ELF-1 (cell line): ENCODE results near the gene PGLYRP3.
"Not testable (repeated sequence)": the region's sequence is repeated elsewhere in the genome, so short reads cannot be mapped to it uniquely, and the experiment has no call there.

Source experiments
- DNase-seq: peaks from one replicate; pipeline ENCODE4 v3.0.0-alpha.2; 2016; ENCODE audit warnings: low read depth, low spot score

PGLYRP3 gene

GRCh38 chr1:153314388-153314787 is 1.6 kb upstream of the PGLYRP3 start:
- not testable (repeated sequence) for DNase-seq

- no peak for DNase-seq
Observed at GRCh38 chr1:153313288-153313687, 536 bp upstream of the PGLYRP3 start.

DNA sequence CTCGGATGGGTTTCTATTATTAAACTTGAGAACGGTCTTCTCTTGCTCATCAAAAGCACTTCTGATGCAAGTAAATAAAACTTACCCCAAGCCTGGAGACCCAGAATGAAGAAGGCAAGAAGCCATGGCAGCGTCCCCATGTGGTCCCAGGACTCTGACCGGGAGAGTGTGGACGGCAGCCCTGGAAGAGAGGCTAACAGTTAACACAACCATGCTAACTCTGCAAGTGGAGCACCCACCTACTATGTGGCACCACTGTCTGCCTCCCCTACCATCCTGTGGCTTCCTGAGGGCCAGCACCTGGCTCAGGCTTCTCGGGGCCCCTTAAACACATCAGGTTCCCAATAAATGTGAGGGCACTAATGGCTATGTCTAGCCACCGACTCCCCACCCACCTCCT is 2.2 kb downstream of the PGLYRP3 start:
- no peak for DNase-seq

DNA sequence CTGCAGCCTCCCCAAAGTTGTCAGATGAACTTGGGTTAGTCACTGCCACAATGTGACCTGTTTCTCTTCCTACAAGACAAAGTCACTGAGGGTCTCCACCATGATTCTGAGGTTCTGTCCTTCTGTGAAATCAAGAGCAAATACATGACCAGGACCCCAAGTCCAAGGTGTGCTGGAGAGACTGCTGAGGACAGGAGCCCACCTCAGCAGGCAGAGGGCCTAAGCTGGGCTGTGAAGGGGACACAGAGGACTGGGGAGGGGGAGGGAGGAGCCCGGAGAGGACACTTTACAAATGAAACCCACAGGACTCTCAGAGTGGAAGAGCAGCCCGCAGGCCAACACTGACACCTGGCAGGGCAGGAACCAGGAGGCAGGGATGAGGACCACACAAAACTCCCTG is 3.3 kb downstream of the PGLYRP3 start:
- DNase-seq: no peak

- DNase-seq: no peak
Observed at GRCh38 chr1:153308540-153308939, 4.2 kb downstream of the PGLYRP3 start.

GRCh38 chr1:153307221-153307600 is 5.5 kb downstream of the PGLYRP3 start:
- no peak for DNase-seq

DNA sequence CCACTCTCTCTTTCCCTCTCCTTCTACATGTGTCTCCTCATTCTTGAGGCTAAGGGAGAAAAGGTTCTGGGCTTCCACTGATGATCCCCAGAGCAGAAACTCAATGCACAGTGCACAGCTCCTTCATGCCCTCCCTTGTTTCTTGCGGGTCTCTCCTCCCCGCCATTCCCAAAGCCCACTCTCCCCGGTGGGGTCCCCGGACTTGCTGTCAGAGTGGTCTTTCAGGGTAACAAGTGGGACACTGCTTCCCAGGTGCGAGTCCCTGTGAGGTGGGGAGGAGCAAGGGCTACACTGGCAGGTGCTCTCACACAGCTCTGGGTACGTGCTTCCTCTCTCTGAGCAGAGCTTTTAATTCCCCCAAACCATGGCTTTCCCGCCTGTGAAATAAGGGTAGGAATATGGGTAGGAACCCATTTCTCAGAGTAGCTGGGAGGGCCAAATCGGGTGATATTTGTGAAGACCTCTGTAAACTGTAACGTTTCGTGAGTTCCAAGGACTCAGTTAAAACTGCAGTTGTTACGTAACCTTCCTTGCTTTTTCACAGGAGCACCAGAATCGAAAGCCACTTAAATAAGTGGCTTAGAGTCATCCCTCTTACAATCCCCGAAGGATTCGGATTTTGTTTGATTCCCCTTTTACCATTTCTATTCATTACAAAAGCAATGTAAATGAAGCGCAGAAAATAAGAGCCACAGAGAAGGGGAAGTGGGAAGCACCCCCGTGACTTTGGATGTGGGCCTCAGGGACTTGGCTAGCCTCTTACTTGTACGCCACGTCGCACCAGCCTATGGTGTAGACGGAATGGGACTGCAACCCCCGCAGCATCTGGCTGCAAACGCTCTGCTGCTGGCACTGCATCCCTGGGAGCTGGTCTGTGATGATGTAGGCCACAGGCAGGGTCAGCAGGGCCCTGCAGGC is 6.2 kb downstream of the PGLYRP3 start:
- DNase-seq: no peak

DNA sequence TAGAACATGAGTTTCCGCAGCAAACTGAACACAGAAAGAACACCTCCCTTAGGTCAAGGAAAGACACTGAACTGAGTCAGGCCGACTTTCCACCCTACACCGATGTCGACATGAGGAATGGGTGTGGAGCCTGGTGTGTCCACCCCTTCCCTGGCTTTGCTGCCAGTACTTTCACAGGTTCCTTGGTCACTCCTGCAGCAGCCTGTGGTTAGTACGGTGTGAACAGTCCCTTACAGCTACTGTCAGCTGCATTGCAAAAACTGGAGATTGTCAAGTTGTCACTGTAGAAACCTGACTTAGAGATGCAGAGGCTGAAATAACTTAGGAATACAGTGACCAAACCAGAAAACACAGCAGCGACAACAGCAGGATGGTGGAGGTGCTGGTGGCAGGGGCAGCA is 7.1 kb downstream of the PGLYRP3 start:
- no peak for DNase-seq

DNA sequence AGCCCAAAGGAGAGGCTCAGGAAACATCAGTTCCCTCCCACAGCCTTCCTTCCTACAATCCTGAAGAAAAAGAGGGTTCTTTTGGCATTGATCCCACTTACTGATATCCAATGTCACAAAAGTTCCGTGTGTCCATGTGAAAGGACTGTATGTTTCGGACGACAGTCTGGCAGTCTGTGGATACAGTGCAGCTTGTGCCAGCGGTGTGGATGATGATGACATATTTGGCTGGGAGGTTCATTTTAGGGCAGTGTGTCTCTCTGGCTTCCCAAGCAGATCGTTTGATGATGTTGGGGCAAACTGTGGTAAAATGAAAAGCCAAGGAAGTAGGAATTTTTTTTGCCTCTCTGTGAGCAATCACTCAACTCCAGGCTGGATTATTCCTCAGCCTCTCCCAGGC is 10.4 kb downstream of the PGLYRP3 start:
- no peak for DNase-seq

- DNase-seq: no peak
Observed at GRCh38 chr1:153293851-153294250, 18.9 kb downstream of the PGLYRP3 start.

DNA sequence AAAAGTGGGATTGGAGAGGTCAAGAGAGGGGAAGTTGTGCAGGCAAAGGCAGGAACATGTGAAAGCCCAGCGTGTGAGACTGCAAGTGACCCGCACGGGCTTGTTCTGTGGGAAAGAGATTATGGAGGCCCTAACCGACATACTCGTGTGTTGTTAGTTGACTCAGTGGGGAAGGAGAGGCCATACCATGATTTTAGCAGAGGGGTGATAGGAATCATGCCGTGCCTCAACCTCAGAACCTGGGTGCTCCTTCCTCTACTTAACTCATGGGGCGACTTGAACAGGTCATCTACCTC is 19.3 kb downstream of the PGLYRP3 start:
- DNase-seq: no peak

DNA sequence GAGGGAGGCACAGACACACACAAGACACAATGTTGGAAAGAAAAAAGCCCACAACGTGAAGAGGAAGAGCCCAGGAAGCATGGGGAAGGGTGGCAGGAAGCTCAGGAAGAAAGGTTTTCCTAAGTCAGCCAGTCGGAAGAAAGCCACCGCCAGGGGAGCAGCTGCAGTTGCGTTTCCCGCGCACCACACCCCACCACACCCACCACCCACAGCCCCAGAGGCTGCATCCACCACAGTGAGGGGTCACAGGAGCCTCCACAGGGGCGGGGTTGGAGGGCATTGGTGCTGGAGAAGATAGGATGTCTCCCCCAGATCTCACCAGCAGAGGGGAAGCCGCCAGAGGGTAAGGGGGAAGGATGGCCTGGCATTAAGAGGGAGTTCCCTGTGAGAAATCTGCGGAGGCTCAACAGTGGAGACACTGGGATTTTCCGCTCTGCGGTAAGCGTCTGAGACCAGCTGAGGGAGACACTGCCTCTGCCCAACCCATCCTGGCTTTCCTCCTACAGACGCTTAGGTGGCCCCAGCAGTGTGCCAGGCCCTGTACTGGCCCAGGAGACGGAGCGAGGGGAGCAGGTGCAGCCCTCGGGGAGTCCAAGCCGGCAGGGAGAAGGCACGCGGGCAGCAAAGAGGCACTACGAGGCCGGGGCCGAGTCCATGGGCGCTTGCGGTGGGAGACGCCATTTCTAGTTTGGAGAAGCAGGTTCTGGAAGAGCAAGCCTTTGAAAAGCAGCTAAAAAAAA is 19.8 kb downstream of the PGLYRP3 start:
- DNase-seq: peak; percentile 28

DNA sequence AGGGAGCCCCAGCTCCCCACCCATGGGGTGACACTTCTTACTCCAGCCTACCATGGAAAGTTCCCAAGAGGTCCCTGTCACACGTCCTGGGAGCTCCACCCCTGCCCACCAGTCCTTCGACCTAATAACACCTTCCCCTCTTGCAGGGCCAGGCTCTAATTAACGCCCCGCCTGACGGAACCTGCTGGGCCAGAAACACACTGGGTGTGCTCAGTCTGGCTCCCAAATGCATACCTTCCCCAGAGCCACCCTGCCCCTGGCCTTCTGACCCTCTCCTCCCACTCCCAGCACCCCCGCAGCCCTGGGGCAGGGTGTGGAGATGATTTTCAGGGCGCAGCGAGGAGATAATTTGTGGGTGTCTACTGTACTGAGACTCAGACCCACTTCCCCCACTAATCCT is 20.6 kb downstream of the PGLYRP3 start:
- peak; percentile 55 for DNase-seq

DNA sequence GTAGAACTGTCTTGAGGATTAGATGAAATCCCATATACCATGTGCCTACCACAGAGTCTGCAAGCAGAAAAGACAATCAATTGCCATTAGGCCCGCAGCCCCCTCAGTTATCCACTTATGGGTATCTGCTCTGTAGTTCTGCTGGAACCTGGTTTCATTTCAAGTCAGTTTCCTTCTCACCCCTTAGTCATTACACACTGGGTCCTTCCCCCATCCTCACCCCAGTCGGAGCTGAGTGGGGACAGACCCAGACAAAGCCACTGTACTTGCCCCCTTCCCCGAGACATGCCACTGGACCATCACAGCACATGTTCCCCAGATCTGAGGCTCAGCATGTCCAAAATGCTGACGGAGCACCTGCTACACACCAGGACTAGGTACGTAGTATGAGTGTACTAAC is 21.2 kb downstream of the PGLYRP3 start:
- DNase-seq: no peak

DNA sequence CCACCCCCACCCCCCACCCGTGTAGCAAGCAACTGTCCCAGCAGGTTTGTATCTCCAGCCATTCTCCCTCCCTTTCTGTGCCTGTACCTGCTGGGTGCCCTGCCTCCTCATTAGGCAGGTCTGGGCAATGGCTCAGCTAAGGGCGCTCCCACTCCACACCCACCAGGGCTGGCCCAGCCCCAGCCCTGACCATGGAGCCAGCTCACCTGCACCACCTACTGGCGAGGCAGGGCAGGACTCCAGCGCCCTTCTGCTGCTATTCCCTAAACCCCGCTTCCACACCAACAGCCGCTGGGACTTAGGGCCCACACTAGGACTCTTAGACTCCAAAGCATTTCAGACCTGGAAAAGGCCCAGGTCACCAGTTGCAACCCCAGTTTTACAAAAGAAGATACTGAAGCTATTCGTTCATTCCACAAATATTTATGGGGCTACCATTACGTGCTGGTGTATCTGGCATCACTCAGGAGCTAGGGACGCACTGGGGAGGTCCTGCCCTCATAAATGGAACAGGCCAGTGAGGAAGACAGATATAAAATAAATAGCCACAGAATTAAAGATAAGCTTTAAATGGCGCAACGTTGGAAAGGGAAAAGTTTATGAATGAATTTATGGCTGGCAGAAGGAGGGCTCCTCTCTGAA is 24.0 kb downstream of the PGLYRP3 start:
- DNase-seq: peak; percentile 81

DNA sequence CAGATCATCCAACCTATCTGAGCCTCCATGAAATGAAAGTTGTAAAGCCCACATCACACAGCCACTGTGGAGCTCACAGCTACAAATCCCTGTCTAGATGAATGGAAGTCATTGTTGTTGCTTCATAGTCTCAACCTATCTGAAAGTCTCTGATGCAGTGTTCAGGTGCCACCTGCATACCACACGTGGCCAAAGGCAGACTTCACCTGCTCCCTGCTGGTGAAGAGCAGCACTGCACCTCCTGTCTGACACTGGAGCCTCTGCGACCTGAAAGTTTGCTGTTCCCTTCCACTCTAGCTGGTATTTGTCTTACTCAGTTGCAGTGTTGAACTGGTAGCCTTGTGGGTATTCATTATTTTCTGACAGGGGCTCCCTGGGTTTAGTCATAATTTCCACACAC is 34.9 kb downstream of the PGLYRP3 start:
- DNase-seq: peak; percentile 63

- DNase-seq: no peak
Observed at GRCh38 chr1:153272186-153272585, 40.6 kb downstream of the PGLYRP3 start.

GRCh38 chr1:153271711-153272110 is 41.0 kb downstream of the PGLYRP3 start:
- no peak for DNase-seq

- DNase-seq: no peak
Observed at GRCh38 chr1:153265457-153265856, 47.3 kb downstream of the PGLYRP3 start.

- no peak for DNase-seq
Observed at GRCh38 chr1:153262462-153263157, 50.1 kb downstream of the PGLYRP3 start.

- no peak for DNase-seq
Observed at GRCh38 chr1:153262070-153262366, 50.7 kb downstream of the PGLYRP3 start.
